GM19025 (cell line): Measurements from ENCODE around the gene FGG.

Experiments
- ATAC-seq: cut with Tn5 transposase; IDR thresholded peaks from one replicate; pipeline ENCODE4 v1.9.1; 2021; ENCODE audit warnings: mild to moderate bottlenecking, low read depth, moderate library complexity; ENCODE audit not compliant: unreplicated experiment

Gene FGG

DNA sequence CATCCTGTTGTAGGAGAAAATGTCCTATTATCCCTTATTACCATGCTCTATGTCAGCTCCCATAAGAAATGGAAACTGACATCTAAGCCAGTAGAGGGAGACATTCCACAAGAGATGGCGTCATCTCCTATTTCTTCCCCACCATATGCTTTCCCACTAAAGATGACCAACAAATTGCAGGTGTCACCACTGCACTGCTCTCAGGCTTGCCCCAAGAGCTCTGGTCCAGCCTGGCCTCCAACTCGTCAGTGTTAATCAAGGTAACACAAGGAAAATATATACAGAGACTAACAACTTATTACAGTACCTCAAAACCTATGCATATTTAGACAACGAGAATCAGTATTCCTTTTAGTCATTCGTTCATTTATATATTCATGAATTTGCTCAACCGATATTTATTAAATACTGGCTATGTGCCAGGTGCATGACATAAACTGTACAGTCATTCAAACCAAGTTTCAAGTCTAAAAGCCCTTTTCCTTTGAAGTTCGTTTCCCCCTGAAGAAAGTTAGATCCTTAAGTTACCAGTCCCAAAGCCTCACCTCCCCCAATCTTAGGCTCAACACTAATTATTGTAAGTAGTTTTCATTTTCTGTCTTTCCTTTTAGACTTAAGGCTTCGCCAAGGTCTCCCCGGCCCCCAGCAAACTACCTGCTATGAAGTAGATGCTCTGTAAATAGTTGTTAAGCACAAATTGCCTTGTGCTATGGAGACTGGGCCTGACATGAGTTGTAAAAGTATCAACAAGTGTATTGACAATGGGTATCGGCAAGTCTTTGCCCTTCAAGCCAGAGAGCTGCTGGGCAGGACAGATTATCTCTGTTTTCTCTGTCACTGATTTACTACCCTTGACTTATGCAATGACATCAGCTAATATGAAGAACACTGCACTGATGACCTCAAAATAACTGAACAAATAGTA lies 52.7 kb downstream of the FGG start:
- peak; percentile 74 for ATAC-seq

DNA sequence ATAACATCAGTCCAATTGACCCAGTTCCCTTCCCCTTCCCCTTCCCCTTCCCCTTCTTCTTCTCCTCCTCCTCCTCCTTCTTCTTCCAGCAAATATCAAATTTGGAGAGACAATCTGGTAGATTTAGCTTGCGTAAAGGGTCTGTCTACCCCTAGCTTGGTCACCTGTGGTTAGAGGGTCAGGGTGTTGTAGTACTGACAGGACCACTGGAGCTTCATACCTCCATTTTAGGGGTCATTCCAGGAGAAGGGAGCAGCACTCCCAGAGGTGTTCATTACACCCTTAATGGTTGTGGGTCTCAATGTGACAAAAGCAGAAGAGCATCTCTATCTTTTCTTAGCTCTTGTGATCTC lies 53.3 kb downstream of the FGG start:
- ATAC-seq, result peak; percentile 24
